ENCODE data around the gene ADARB2. TPM values are rescaled to one million over a fixed set of nuclear protein-coding genes. Genes with fewer than 3 reads are reported as not detected.

The ADARB2 gene
- total RNA-seq, 3 donors from 2014 or later, result 0.31 to 4.2 TPM; not detected in 1

DNA sequence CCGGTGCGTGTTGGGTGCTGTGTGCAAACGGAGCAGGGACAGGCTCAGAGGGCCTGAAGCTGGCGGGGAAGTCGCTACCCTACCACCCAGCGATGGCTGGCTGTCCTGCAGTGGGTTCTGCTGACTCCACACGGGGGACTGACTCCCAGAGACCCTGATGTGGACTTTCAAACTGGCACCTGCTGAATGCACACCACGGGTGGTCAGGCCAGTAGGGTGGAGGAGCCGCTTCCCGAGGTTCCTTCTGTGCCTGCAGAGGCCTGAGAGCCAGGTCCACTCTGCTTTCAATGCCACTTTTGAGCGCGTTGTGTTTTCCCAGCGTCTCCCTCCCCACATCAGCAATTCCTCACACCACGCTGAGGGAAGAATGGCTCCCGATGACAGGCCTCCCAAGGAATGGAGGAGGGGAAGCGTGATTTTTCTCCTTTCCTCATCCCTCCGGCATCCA is 135.3 kb downstream of the ADARB2 start:
- intact Hi-C loops (cut with DNase I, micrococcal nuclease), result no loop called here
- H3K4me3 ChIP-seq, result no peak overlapping the region
- DNase-seq, result no peak
- no peaks in the 10 kb centered on the region for H3K9me3 ChIP-seq
- ATAC-seq, result no peak
- TF ChIP-seq, protein P1, sequence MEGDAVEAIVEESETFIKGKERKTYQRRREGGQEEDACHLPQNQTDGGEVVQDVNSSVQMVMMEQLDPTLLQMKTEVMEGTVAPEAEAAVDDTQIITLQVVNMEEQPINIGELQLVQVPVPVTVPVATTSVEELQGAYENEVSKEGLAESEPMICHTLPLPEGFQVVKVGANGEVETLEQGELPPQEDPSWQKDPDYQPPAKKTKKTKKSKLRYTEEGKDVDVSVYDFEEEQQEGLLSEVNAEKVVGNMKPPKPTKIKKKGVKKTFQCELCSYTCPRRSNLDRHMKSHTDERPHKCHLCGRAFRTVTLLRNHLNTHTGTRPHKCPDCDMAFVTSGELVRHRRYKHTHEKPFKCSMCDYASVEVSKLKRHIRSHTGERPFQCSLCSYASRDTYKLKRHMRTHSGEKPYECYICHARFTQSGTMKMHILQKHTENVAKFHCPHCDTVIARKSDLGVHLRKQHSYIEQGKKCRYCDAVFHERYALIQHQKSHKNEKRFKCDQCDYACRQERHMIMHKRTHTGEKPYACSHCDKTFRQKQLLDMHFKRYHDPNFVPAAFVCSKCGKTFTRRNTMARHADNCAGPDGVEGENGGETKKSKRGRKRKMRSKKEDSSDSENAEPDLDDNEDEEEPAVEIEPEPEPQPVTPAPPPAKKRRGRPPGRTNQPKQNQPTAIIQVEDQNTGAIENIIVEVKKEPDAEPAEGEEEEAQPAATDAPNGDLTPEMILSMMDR (IDR thresholded peaks at IDR 0.05), result no peak
- H3K4me1 ChIP-seq (ENCODE audit: low read depth), result no peaks in the 10 kb centered on the region
- no peaks in the 10 kb centered on the region for H3K36me3 ChIP-seq (ENCODE audit: low read depth)

DNA sequence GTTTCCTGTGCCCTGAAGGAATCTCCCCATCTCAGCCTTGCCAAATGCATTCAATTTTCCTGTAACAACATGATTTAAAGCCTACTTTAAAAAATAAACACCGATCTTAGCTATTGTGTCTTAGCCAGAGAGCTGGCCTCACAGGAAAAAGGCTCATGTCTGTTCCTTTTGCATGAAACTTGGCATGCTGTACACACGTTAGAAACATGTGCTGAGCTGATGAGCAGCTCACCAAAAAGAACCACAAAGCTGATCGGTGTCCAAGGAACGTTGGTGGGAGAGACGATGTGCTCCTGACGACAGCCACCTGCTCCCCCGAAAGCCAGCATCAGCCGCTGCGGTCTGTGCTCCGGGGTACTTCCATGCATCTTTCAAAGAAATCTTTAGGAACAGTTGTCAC is 135.9 kb downstream of the ADARB2 start:
- ATAC-seq, result no peak
- Histone ChIP-seq H3K4me1 (ENCODE audit: low read depth) (no peaks in the 10 kb centered on the region), H3K9me3 (no peaks in the 10 kb centered on the region), H3K36me3 (ENCODE audit: low read depth) (no peaks in the 10 kb centered on the region), H3K4me3 (no peak overlapping the region)
- intact Hi-C loops (cut with DNase I, micrococcal nuclease), result no loop called here
- TF ChIP-seq, protein P1 (IDR thresholded peaks at IDR 0.05), result no peak
- no peak for DNase-seq

DNA sequence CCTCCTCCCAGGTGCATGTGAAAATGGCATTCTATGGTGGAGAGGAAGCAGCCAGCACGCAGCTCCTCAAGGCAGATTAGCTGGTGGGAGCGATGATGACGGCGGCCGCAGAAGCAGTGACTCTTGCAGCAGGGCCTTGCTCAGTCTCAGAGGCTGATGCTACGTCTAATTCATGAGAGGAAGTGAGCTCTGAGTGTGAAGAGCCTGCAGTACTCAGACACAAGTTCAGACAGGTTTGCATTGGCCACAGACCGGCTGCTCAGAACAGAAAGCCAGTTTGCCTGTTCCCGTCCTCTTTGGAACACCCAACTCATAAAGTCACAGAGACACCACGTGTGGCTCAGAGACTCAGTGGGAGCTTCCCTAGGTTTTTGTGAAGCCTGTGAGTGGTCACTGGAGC is 136.5 kb downstream of the ADARB2 start:
- Histone ChIP-seq H3K4me3 (no peak overlapping the region), H3K9me3 (no peaks in the 10 kb centered on the region), H3K4me1 (ENCODE audit: low read depth) (no peaks in the 10 kb centered on the region), H3K36me3 (ENCODE audit: low read depth) (no peaks in the 10 kb centered on the region)
- TF ChIP-seq, protein P1 (IDR thresholded peaks at IDR 0.05), result no peak
- intact Hi-C loops (cut with DNase I, micrococcal nuclease), result no loop called here
- DNase-seq (no peak), ATAC-seq (no peak)

DNA sequence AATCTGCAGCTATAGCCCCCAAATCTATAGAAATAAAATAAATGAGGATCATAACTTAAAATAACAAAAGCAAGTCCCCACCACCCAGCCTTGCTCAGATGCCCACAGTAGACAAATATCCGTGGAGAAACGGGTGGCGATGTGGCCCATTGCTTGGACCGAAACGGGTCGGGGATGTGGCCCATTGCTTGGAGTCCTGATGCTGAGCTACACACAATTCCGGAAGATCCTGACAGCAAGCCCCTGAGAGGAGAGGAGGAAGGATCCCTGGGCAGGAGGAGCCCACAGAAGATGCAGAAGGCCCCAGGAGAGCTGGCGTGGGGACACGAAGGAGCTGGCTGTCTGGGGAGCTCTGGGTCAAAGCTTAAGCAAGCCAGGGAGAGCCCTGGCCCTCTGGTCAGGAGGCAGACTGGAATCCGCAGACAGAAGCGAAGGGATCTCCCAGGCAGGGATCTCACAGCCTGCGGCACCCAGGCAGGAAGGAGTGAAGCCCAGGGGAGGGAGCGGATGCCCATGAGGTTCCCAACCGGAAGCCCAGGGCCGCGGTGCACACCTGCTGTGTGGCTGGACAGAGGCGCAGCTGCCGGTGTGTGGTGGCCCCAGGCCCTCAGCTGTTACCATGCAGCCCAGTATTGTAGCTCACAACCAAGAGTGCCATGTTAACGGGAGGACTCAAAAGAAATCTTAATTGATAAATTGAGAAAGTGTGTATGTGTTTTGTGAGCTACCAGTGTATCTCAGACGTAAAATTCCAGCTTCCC is 138.8 kb downstream of the ADARB2 start:
- H3K36me3 ChIP-seq (ENCODE audit: low read depth), result no peaks in the 10 kb centered on the region
- intact Hi-C loops (cut with DNase I, micrococcal nuclease), result no loop called here
- H3K4me3 ChIP-seq, result no peak overlapping the region
- H3K4me1 ChIP-seq (ENCODE audit: low read depth), result no peaks in the 10 kb centered on the region
- TF ChIP-seq, protein P1 (IDR thresholded peaks at IDR 0.05), result no peak
- ATAC-seq (no peak), DNase-seq (no peak)
- H3K9me3 ChIP-seq, result no peaks in the 10 kb centered on the region

DNA sequence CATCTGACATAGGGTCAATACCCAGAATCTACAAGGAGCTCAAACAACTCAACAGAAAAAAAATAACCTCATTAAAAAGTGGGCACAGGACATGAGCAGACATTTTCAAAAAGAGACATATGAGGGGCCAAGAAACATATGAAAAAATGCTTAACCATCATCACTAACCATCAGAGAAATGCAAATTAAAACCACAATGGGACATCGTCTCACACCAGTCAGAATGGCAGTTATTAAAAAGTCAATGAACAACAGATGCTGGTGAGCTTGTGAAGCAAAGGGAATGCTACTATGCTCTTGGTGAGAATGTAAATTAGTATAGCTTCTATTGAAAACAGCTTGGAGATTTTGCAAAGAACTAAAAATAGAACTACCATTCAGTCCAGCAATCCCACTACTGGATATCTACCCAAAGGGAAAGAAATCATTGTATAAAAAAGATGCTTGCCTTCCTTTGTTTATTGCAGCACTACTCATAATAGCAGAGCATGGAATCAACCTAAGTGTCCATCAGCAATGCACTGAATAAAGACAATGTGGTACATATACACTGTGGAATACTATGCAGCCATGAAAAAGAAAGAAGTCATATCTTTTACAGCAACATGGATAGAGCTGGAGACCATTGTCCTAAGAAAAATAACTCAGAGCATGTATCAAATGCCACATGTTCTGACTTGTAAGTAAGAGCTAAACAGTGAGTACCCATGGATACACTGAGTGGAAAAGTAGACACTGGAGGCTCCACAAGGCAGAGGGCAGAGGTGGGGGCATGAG is 139.8 kb downstream of the ADARB2 start:
- intact Hi-C loops (cut with DNase I, micrococcal nuclease), result no loop called here
- DNase-seq, result no peak
- ATAC-seq, result no peak
- TF ChIP-seq, protein P1 (IDR thresholded peaks at IDR 0.05), result no peak
- no peaks in the 10 kb centered on the region for H3K9me3 ChIP-seq
- no peaks in the 10 kb centered on the region for H3K4me1 ChIP-seq (ENCODE audit: low read depth)
- no peak overlapping the region for H3K4me3 ChIP-seq
- no peaks in the 10 kb centered on the region for H3K36me3 ChIP-seq (ENCODE audit: low read depth)
